GM23338 (cell line): ENCODE data around the gene FKBP7. TPM values are rescaled to one million over a fixed set of nuclear protein-coding genes. Genes with fewer than 3 reads are reported as not detected.

Source experiments
- ATAC-seq: fragments of 200-7000 bp; cut with Tn5 transposase; 3 replicates; pipeline ENCODE4 v1.9.1; 2020
- DNase-seq: peaks from one replicate; pipeline ENCODE4 v3.0.0-alpha.2; 2015; ENCODE audit warnings: low spot score
- H2AFZ ChIP-seq: fragments of 200-600 bp; sonication (generic); 2 replicates; pipeline ENCODE4 v1.8.0; 2016; ENCODE audit warnings: antibody characterized with exemption, mild to moderate bottlenecking, moderate library complexity
- H3F3A ChIP-seq: fragments of 200-600 bp; sonication (generic); replicated peaks from 2 replicates; pipeline ENCODE4 v1.8.0; 2017; ENCODE audit warnings: antibody characterized with exemption, mixed run types, low read depth
- H3K27ac ChIP-seq: fragments of 200-600 bp; sonication (generic); 2 replicates; pipeline ENCODE4 v1.6.1; 2016; ENCODE audit warnings: low read depth
- H3K27me3 ChIP-seq: fragments of 200-600 bp; sonication (generic); 2 replicates; pipeline ENCODE4 v1.8.0; 2016; ENCODE audit warnings: mild to moderate bottlenecking, mixed run types, moderate library complexity; ENCODE audit not compliant: insufficient read depth
- H3K36me3 ChIP-seq: fragments of 200-600 bp; sonication (generic); 2 replicates; pipeline ENCODE4 v1.8.0; 2016; ENCODE audit warnings: mild to moderate bottlenecking; ENCODE audit not compliant: insufficient read depth
- H3K4me1 ChIP-seq: fragments of 200-600 bp; sonication (generic); 2 replicates; pipeline ENCODE4 v1.8.0; 2016; ENCODE audit warnings: mild to moderate bottlenecking, moderate library complexity; ENCODE audit not compliant: insufficient read depth
- H3K4me2 ChIP-seq: fragments of 200-600 bp; sonication (generic); 2 replicates; pipeline ENCODE4 v1.7.1; 2017; ENCODE audit warnings: mixed run types
- H3K4me3 ChIP-seq: fragments of 200-600 bp; sonication (generic); 2 replicates; pipeline ENCODE4 v1.6.1; 2016; ENCODE audit warnings: mixed run types
- H3K79me2 ChIP-seq: fragments of 200-600 bp; sonication (generic); replicated peaks from 2 replicates; pipeline ENCODE4 v1.8.0; 2017; ENCODE audit warnings: mild to moderate bottlenecking; ENCODE audit not compliant: insufficient read depth
- H3K9me2 ChIP-seq: fragments of 200-600 bp; sonication (generic); 2 replicates; pipeline ENCODE4 v1.8.0; 2017; ENCODE audit not compliant: insufficient read depth
- H4K20me1 ChIP-seq: fragments of 200-600 bp; sonication (generic); replicated peaks from 2 replicates; pipeline ENCODE4 v1.8.0; 2017; ENCODE audit warnings: mild to moderate bottlenecking; ENCODE audit not compliant: insufficient read depth
- H3K27ac Mint-ChIP-seq: 2 replicates; pipeline ENCODE4 v1.8.0; 2020; ENCODE audit warnings: inconsistent platforms, mild to moderate bottlenecking, moderate library complexity, mixed read lengths
- H3K27me3 Mint-ChIP-seq: 3 replicates; pipeline ENCODE4 v1.8.0; 2022; ENCODE audit warnings: low read depth, mild to moderate bottlenecking, moderate library complexity, mixed read lengths, inconsistent platforms; ENCODE audit not compliant: insufficient read depth, poor library complexity
- H3K36me3 Mint-ChIP-seq: 3 replicates; pipeline ENCODE4 v1.8.0; 2021; ENCODE audit warnings: low read depth, mild to moderate bottlenecking, inconsistent platforms, moderate library complexity, mixed read lengths
- H3K4me1 Mint-ChIP-seq: 3 replicates; pipeline ENCODE4 v1.8.0; 2020; ENCODE audit warnings: mild to moderate bottlenecking, inconsistent platforms, mixed read lengths
- H3K4me3 Mint-ChIP-seq: 3 replicates; pipeline ENCODE4 v1.8.0; 2021; ENCODE audit warnings: moderate library complexity, mild to moderate bottlenecking, inconsistent platforms, mixed read lengths
- H3K9me3 Mint-ChIP-seq: 3 replicates; pipeline ENCODE4 v1.8.0; 2020; ENCODE audit warnings: moderate library complexity, mild to moderate bottlenecking, inconsistent platforms, mixed read lengths
- CREB1 ChIP-seq: fragments of 250-450 bp; sonication (Bioruptor Pico); IDR thresholded peaks from 2 replicates; pipeline ENCODE4 v1.5.0; 2020; ENCODE audit warnings: low read depth, mild to moderate bottlenecking, moderate library complexity
- CTCF ChIP-seq, 2 experiments: fragments of 200-600 bp in 1 of 2; sonication (generic) in 1 of 2; conservative IDR thresholded peaks; 2 replicates each; pipeline versions ENCODE4 v1.5.1 to v1.6.1; 2016 to 2017; ENCODE audit warnings: antibody characterized with exemption in 2 of 2, low read depth in 2 of 2, mild to moderate bottlenecking in 2 of 2, moderate library complexity in 1 of 2
- ETS1 ChIP-seq: IDR thresholded peaks from 2 replicates; pipeline ENCODE4 v1.6.1; 2016; ENCODE audit warnings: antibody characterized with exemption
- EZH2 ChIP-seq: fragments of 200-600 bp; sonication (generic); IDR thresholded peaks from one replicate; pipeline ENCODE4 v1.8.0; 2017; ENCODE audit warnings: antibody characterized with exemption, mild to moderate bottlenecking, low read depth; ENCODE audit not compliant: unreplicated experiment
- EZH2phosphoT487 ChIP-seq: fragments of 200-600 bp; sonication (generic); IDR thresholded peaks from one replicate; pipeline ENCODE4 v1.8.1; 2018; ENCODE audit warnings: antibody characterized with exemption; ENCODE audit not compliant: unreplicated experiment
- JUNB ChIP-seq: IDR thresholded peaks from one replicate; pipeline ENCODE4 v1.6.1; 2016; ENCODE audit warnings: antibody characterized with exemption; ENCODE audit not compliant: unreplicated experiment
- NANOG ChIP-seq: IDR thresholded peaks from 2 replicates; pipeline ENCODE4 v1.6.1; 2016; ENCODE audit warnings: antibody characterized with exemption, borderline replicate concordance
- POLR2AphosphoS5 ChIP-seq: IDR thresholded peaks from 2 replicates; pipeline ENCODE4 v1.6.1; 2016; ENCODE audit warnings: antibody characterized with exemption, low read depth
- REST ChIP-seq: IDR thresholded peaks from one replicate; pipeline ENCODE4 v1.6.1; 2018; ENCODE audit warnings: antibody characterized with exemption; ENCODE audit not compliant: unreplicated experiment
- STAT1 ChIP-seq: IDR thresholded peaks from one replicate; pipeline ENCODE4 v1.6.1; 2016; ENCODE audit warnings: antibody characterized with exemption; ENCODE audit not compliant: unreplicated experiment
- ZNF114 ChIP-seq: fragments of 250-450 bp; sonication (Bioruptor Pico); IDR thresholded peaks from 2 replicates; pipeline ENCODE4 v1.5.0; 2020; ENCODE audit warnings: mild to moderate bottlenecking, moderate library complexity
- ZNF331 ChIP-seq: fragments of 250-450 bp; sonication (Bioruptor Pico); IDR thresholded peaks from 2 replicates; pipeline ENCODE4 v1.5.0; 2020; ENCODE audit warnings: low read depth, mild to moderate bottlenecking, moderate library complexity
- polyA plus RNA-seq: library from polyadenylated mRNA; unstranded; fragments of >200 nt; fragmentation: Nextera tagmentation; extraction: Ambion mirVana; gene quantifications from 2 replicates; pipeline ENCODE4 v1.2.1, GENCODE V29; 2016
- total RNA-seq: library from RNA; depleted of rRNA; stranded (reverse); fragments of >200 nt; shearing (Covaris generic); gene quantifications from 2 replicates; pipeline ENCODE4 v1.2.3, GENCODE V29; 2014

Gene FKBP7
- total and polyA plus RNA-seq, 2 experiments from 2014 or later, result 8.3 to 9.0 TPM

GRCh38 chr2:178485356-178485755, 7.0 kb upstream of the FKBP7 start (continued):
- TF ChIP-seq REST, result no peak

- Mint-ChIP-seq H3K4me3 (no peak overlapping the region), H3K9me3 (no peaks in the 10 kb centered on the region; the same call in 2 of the 3 replicates), H3K27ac (no peak overlapping the region), H3K27me3 (peaks cover 2% of the 10 kb centered on the region), H3K4me1 (peaks cover 20% of the 10 kb centered on the region), H3K36me3 (no peaks in the 10 kb centered on the region; the same call in 2 of the 3 replicates)
- H2AFZ ChIP-seq, result no peak overlapping the region
- H3K4me2 ChIP-seq, result no peak overlapping the region
- no peak overlapping the region for H3K27ac ChIP-seq
- no peak overlapping the region for H3K4me3 ChIP-seq
- H3K9me2 ChIP-seq, result no peaks in the 10 kb centered on the region
- 0 out of 2 replicates have a peak, but pooled peaks cover 4% of the 10 kb centered on the region for H3K27me3 ChIP-seq
- ATAC-seq (no peak), DNase-seq (no peak)
- peaks cover 38% of the 10 kb centered on the region for H3K79me2 ChIP-seq
- H3K4me1 ChIP-seq, result peaks cover 11% of the 10 kb centered on the region; the same call in 1 of the 2 replicates
- H3F3A ChIP-seq, result no peaks in the 10 kb centered on the region
- H4K20me1 ChIP-seq, result peaks cover 3% of the 10 kb centered on the region
- no peaks in the 10 kb centered on the region for H3K36me3 ChIP-seq
- TF ChIP-seq JUNB (no peak), ZNF114 (no peak), POLR2AphosphoS5 (no peak), CTCF (conservative IDR thresholded peaks at IDR 0.05; ENCODE audit: low read depth in 2 of 2) (no peak), STAT1 (no peak), CREB1 (CRISPR knock-in tag) (no peak), EZH2 (no peak), REST (no peak), EZH2phosphoT487 (no peak), ETS1 (no peak), NANOG (no peak), ZNF331 (no peak)
Observed at GRCh38 chr2:178484245-178485041, 6.0 kb upstream of the FKBP7 start.
